ENCODE measurements around the gene ERBB2. TPM values are rescaled to one million over a fixed set of nuclear protein-coding genes. Genes with fewer than 3 reads are reported as not detected.
A peak's percentile ranks its signal among the peaks of the same experiment; 100 is the strongest.

Gene ERBB2
- 1 to 10 TPM; 2.1 to 3.0 TPM for total RNA-seq

DNA sequence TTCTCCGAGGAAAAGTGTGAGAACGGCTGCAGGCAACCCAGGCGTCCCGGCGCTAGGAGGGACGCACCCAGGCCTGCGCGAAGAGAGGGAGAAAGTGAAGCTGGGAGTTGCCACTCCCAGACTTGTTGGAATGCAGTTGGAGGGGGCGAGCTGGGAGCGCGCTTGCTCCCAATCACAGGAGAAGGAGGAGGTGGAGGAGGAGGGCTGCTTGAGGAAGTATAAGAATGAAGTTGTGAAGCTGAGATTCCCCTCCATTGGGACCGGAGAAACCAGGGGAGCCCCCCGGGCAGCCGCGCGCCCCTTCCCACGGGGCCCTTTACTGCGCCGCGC, at the start of gene ERBB2:
Gene ERBB2 (plus strand): TSS at position 247 of the 330 bp plus-strand sequence. CDS start 175 bp downstream, outside the sequence.
- ATAC-seq, result no peak
- no peak for DNase-seq
- Mint-ChIP-seq H3K36me3 (ENCODE audit: low read depth) (peaks cover 2% of the 10 kb centered on the region), H3K4me3 (no peak within 1 kb of the TSS), H3K27ac (no peak within 1 kb of the TSS), H3K27me3 (ENCODE audit: low read depth) (peaks cover 25% of the 10 kb centered on the region), H3K9me3 (ENCODE audit: insufficient read depth) (no peaks in the 10 kb centered on the region), H3K4me1 (ENCODE audit: low read depth) (peaks cover 8% of the 10 kb centered on the region)
- ChIA-PET POLR2A (interaction anchor here (1.3 kb wide), 1 partner anchor 30 kb away, joined by 3 read pairs; no protein-coding TSS in a partner anchor), CTCF (interaction anchor here (1.1 to 1.9 kb wide), 3 partner anchors 19 to 46 kb away, joined by 3 to 6 read pairs (median 3); no protein-coding TSS in a partner anchor)

DNA sequence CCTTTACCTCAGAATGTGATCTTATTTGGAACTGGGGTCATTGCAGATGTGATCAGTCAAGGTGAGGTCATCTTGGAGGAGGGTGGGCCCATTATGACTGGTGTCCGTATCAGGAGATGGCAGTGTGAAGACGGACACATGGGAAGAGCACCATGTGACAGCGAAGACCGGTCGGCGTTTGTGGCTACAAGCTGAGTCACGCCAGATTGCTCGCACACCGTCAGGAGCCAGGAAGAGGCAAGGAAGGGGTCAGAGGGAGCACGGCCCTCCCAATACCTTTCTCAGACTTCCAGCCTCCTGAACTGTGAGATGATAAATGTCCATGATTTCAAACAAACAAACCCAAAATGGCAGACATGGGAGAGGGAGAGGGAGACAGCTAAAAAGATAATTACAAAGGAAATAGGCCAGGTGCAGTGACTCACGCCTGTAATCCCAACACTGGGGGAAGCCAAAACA, 49.7 kb upstream of the ERBB2 start:
- Mint-ChIP-seq H3K27me3 (ENCODE audit: low read depth) (no peaks in the 10 kb centered on the region), H3K4me1 (ENCODE audit: low read depth) (peaks cover 31% of the 10 kb centered on the region), H3K27ac (no peak overlapping the region), H3K9me3 (ENCODE audit: insufficient read depth) (no peaks in the 10 kb centered on the region), H3K36me3 (ENCODE audit: low read depth) (peaks cover 12% of the 10 kb centered on the region), H3K4me3 (no peak overlapping the region)
- DNase-seq (no peak), ATAC-seq (no peak)
- ChIA-PET CTCF (interaction anchor here (1.6 to 9.0 kb wide), 3 partner anchors 16 to 35 kb away, joined by 4 to 156 read pairs (median 45); partner anchors contain the start of gene PPP1R1B), POLR2A (no interaction called here)

DNA sequence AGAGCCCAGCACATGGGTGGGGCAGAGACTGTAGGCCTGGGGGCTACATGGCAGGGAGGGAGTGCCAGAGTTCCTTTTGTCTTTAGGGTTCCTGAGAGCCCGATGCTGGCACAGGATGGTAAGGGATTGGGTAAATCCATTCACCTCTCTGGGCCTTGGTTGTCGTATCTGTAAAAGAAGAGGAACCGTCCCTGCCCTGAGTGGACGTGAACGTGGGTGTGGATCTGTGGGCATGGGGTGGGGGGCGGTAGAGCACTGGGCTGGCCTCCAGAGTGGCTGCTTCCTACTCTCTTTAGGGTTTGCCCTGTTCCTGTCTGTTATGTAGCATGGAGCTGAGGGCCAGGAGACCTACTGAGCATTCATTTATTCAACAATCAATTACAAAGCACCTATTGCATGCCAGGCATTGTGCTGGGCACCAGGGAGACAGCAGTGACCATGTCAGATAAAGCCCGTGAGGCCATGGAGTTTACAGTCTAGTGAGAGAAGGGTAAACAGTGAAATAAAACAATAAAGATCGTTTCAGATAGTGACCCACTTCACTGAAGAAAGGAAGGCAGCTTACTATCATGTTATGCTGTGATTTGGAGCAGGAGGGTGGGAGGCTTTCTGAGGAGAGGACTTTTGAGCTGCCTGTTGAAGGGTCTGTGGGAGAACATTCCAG, 47.8 kb upstream of the ERBB2 start:
- Mint-ChIP-seq H3K36me3 (ENCODE audit: low read depth) (peaks cover 14% of the 10 kb centered on the region), H3K4me1 (ENCODE audit: low read depth) (peaks cover 31% of the 10 kb centered on the region), H3K27me3 (ENCODE audit: low read depth) (no peaks in the 10 kb centered on the region), H3K27ac (peak overlapping the region; percentile 37), H3K9me3 (ENCODE audit: insufficient read depth) (no peaks in the 10 kb centered on the region), H3K4me3 (no peak overlapping the region)
- ATAC-seq, result no peak
- ChIA-PET POLR2A (no interaction called here), CTCF (interaction anchor here (0.7 to 9.0 kb wide), 10 partner anchors 11 to 97 kb away, joined by 3 to 156 read pairs (median 5); partner anchors contain the start of genes PNMT, PPP1R1B and STARD3)
- no peak for DNase-seq

GRCh38 chr17:39652587-39653315, 47.1 kb upstream of the ERBB2 start:
- POLR2A ChIA-PET, result no interaction called here
- Mint-ChIP-seq H3K4me1 (ENCODE audit: low read depth) (peaks cover 32% of the 10 kb centered on the region), H3K4me3 (no peak overlapping the region), H3K9me3 (ENCODE audit: insufficient read depth) (no peaks in the 10 kb centered on the region), H3K36me3 (ENCODE audit: low read depth) (peaks cover 15% of the 10 kb centered on the region), H3K27me3 (ENCODE audit: low read depth) (no peaks in the 10 kb centered on the region), H3K27ac (peak overlapping the region; percentile 37)
- ATAC-seq (peak; percentile 21), DNase-seq (no peak)
- CTCF ChIA-PET, result interaction anchor here (0.7 to 9.0 kb wide), 12 partner anchors 12 to 100 kb away, joined by 3 to 156 read pairs (median 8); partner anchors contain the start of genes PNMT, PPP1R1B and STARD3

DNA sequence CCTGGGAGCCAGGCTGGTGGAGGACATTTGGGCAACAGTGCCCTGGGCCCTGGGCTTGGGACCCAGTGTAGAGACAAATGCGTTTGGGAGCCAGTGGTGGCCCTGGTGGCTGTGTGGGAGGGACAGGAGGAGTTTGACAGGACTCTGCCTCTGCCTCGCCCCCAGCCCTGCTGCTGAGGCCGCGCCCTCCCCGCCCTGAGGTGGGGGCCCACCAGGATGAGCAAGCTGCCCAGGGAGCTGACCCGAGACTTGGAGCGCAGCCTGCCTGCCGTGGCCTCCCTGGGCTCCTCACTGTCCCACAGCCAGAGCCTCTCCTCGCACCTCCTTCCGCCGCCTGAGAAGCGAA, 46.6 kb upstream of the ERBB2 start:
- peaks cover 37% of the 10 kb centered on the region for H3K4me1 Mint-ChIP-seq (ENCODE audit: low read depth)
- H3K9me3 Mint-ChIP-seq (ENCODE audit: insufficient read depth), result no peaks in the 10 kb centered on the region
- CTCF ChIA-PET, result interaction anchor here (0.5 to 9.0 kb wide), 23 partner anchors 9 to 890 kb away, joined by 3 to 156 read pairs (median 6); partner anchors contain the start of genes ERBB2, MIEN1, PGAP3 and PNMT
- DNase-seq (no peak), ATAC-seq (no peak)
- H3K4me3 Mint-ChIP-seq, result no peak overlapping the region
- no peaks in the 10 kb centered on the region for H3K27me3 Mint-ChIP-seq (ENCODE audit: low read depth)
- no peak overlapping the region for H3K27ac Mint-ChIP-seq
- H3K36me3 Mint-ChIP-seq (ENCODE audit: low read depth), result peaks cover 16% of the 10 kb centered on the region
- POLR2A ChIA-PET, result no interaction called here

DNA sequence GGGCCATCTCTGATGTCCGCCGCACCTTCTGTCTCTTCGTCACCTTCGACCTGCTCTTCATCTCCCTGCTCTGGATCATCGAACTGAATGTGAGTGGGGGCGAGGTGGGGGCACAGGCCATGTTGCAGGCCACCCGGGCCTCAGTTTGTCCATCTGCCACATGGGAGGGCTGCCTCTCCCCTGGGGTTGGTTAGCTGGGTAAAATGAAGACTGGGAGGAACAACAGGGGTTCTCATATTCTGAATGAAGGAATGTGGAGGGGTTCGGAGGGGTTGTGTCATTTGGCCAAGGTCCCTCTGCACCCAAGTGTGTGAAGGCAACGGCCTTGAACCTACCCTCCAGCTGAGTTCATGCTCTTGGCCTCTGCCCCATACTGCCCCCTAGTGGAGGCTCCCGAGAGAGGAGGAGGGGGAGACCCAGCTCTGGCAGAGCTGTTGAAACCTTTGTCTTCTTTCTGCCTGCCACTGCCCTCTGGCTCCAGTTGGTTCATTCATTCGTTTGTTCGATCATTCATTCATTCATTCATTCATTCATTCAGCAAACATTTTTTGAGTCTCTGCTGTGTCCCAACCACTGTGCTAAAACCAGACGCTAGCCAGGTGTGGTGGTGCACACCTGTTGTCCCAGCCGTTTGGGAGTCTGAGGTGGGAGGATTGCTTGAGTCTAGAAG, 46.1 kb upstream of the ERBB2 start:
- no peaks in the 10 kb centered on the region for H3K27me3 Mint-ChIP-seq (ENCODE audit: low read depth)
- peaks cover 37% of the 10 kb centered on the region for H3K4me1 Mint-ChIP-seq (ENCODE audit: low read depth)
- no peaks in the 10 kb centered on the region for H3K9me3 Mint-ChIP-seq (ENCODE audit: insufficient read depth)
- no peak overlapping the region for H3K4me3 Mint-ChIP-seq
- peak; percentile 88 for DNase-seq
- ChIA-PET POLR2A (interaction anchor here (0.8 kb wide), 1 partner anchor 193 kb away, joined by 3 read pairs; no protein-coding TSS in a partner anchor), CTCF (interaction anchor here (0.5 to 9.0 kb wide), 27 partner anchors 9 to 890 kb away, joined by 3 to 156 read pairs (median 5); partner anchors contain the start of genes ERBB2, MIEN1, PGAP3 and PNMT)
- peak; percentile 85 for ATAC-seq
- H3K36me3 Mint-ChIP-seq (ENCODE audit: low read depth), result peaks cover 18% of the 10 kb centered on the region
- no peak overlapping the region for H3K27ac Mint-ChIP-seq

DNA sequence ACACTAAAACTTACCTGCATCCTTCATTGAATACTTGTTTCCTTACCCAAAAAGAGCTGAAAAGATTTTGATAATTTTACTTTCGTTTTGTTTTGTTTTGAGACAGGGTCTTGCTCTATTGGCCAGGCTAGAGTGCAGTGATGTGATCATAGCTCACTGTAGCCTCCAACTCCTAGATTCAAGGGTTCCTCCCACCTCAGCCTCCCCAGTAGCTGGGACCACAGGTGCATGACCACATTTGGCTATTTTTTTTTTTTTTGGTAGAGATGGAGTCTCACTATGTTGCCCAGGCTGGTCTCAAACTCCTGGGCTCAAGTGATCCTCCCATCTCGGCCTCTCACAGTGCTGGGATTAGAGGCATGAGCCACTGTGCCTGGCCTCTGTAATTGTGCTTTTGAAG, 44.8 kb upstream of the ERBB2 start:
- Mint-ChIP-seq H3K36me3 (ENCODE audit: low read depth) (peaks cover 19% of the 10 kb centered on the region), H3K4me3 (no peak overlapping the region), H3K27me3 (ENCODE audit: low read depth) (no peaks in the 10 kb centered on the region), H3K27ac (no peak overlapping the region), H3K4me1 (ENCODE audit: low read depth) (peaks cover 43% of the 10 kb centered on the region), H3K9me3 (ENCODE audit: insufficient read depth) (no peaks in the 10 kb centered on the region)
- DNase-seq (no peak), ATAC-seq (no peak)
- CTCF ChIA-PET, result interaction anchor here (0.7 to 9.0 kb wide), 16 partner anchors 13 to 241 kb away, joined by 3 to 156 read pairs (median 8); partner anchors contain the start of genes MIEN1, PGAP3, PNMT and PPP1R1B
- POLR2A ChIA-PET, result interaction anchor here (0.6 to 1.9 kb wide), 3 partner anchors 33 to 65 kb away, joined by 3 to 5 read pairs (median 3); partner anchors contain the start of gene PGAP3

GRCh38 chr17:39658346-39658745, 41.5 kb upstream of the ERBB2 start:
- no peaks in the 10 kb centered on the region for H3K27me3 Mint-ChIP-seq (ENCODE audit: low read depth)
- ATAC-seq (no peak), DNase-seq (no peak)
- no peaks in the 10 kb centered on the region for H3K9me3 Mint-ChIP-seq (ENCODE audit: insufficient read depth)
- H3K4me3 Mint-ChIP-seq, result no peak overlapping the region
- H3K4me1 Mint-ChIP-seq (ENCODE audit: low read depth), result peaks cover 33% of the 10 kb centered on the region
- peaks cover 31% of the 10 kb centered on the region for H3K36me3 Mint-ChIP-seq (ENCODE audit: low read depth)
- no peak overlapping the region for H3K27ac Mint-ChIP-seq
- POLR2A ChIA-PET, result interaction anchor here (1.3 kb wide), 1 partner anchor 9 kb away, joined by 5 read pairs; no protein-coding TSS in a partner anchor
- CTCF ChIA-PET, result interaction anchor here (0.7 to 2.7 kb wide), 3 partner anchors 13 to 35 kb away, joined by 3 to 9 read pairs (median 3); no protein-coding TSS in a partner anchor

DNA sequence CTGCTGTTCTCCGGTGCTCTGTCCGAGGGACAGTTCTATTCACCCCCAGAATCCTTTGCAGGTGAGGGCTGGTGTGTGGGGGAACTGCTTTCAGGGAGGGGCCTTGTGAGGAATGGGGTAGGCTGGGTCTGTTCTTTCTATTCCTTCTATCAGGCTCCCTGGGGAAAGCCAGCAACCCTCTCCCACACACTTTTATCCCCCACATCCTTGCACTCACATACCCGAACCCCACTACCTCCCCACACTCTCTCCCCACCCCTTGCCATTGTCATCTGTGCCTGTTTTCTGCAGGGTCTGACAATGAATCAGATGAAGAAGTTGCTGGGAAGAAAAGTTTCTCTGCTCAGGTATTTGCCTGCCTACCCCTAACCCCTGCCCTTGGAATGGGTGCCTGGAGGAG, 41.1 kb upstream of the ERBB2 start:
- H3K27ac Mint-ChIP-seq, result no peak overlapping the region

DNA sequence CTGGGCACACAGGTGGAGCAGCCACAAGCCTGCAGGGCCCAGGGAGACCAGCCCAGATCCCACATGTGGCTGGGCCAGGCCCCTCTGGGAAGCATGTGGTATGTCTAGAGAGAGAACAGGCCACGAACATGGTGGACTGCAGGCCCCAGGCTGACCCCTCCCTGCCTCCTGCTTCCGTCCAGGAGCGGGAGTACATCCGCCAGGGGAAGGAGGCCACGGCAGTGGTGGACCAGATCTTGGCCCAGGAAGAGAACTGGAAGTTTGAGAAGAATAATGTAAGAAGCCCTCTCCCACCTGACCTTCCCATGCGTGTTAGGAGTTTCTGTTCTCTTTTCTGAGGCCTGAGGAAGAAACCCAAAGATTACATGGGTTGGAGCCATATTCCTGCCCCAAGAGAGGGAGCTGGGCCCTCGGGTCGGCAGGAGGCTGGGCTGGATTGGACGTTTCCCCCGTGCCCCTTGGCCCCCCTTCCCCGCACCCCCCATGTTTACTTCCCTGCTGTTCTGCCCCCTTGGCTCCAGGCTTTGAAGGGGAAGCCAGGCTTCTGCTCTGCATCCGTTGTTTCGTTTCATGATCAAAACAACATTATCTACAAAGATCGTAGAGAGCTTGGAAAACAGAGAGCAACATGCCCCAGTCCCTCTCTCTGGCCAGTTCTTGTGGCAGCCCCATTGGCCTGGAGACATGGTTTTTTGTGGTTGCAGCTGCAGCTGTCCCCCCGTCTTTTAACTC, 40.4 kb upstream of the ERBB2 start:
- H3K9me3 Mint-ChIP-seq (ENCODE audit: insufficient read depth), result no peaks in the 10 kb centered on the region
- H3K4me3 Mint-ChIP-seq, result no peak overlapping the region
- ChIA-PET CTCF (interaction anchor here (1.0 to 1.2 kb wide), 3 partner anchors 9 to 37 kb away, joined by 3 to 8 read pairs (median 5); partner anchors contain the start of gene PNMT), POLR2A (interaction anchor here (1.0 kb wide), 1 partner anchor 19 kb away, joined by 5 read pairs; no protein-coding TSS in a partner anchor)
- H3K27ac Mint-ChIP-seq, result peak overlapping the region; percentile 60
- ATAC-seq (no peak), DNase-seq (no peak)
- peaks cover 28% of the 10 kb centered on the region for H3K36me3 Mint-ChIP-seq (ENCODE audit: low read depth)
- H3K4me1 Mint-ChIP-seq (ENCODE audit: low read depth), result peaks cover 28% of the 10 kb centered on the region
- no peaks in the 10 kb centered on the region for H3K27me3 Mint-ChIP-seq (ENCODE audit: low read depth)

More for the DNA sequence above, 41.1 kb upstream of the ERBB2 start:
- H3K9me3 Mint-ChIP-seq (ENCODE audit: insufficient read depth), result no peaks in the 10 kb centered on the region
- H3K4me1 Mint-ChIP-seq (ENCODE audit: low read depth), result peaks cover 31% of the 10 kb centered on the region
- ChIA-PET CTCF (interaction anchor here (0.7 to 1.2 kb wide), 2 partner anchors 12 to 14 kb away, joined by 3 read pairs; no protein-coding TSS in a partner anchor), POLR2A (interaction anchor here (1.3 kb wide), 1 partner anchor 8 kb away, joined by 5 read pairs; no protein-coding TSS in a partner anchor)
- DNase-seq (no peak), ATAC-seq (no peak)
- peaks cover 28% of the 10 kb centered on the region for H3K36me3 Mint-ChIP-seq (ENCODE audit: low read depth)
- H3K27me3 Mint-ChIP-seq (ENCODE audit: low read depth), result no peaks in the 10 kb centered on the region
- no peak overlapping the region for H3K4me3 Mint-ChIP-seq

All from activated CD8-positive, alpha-beta T cell treated with anti-CD3 and anti-CD28 coated beads, Interleukin-2, amount 10 ng/mL, durations not matched to agents 7 days and 5 days (primary cell).